H1 (cell line): ENCODE results near the gene FAR2. TPM values are rescaled to one million over a fixed set of nuclear protein-coding genes. Genes with fewer than 3 reads are reported as not detected.

Source experiments
- CTCF ChIA-PET: fragments of 300-600 bp; sonication (Branson Sonifier 250); formaldehyde crosslinking; loops from one replicate; lab custom pipeline; 2021; ENCODE audit not compliant: partially characterized antibody; lab: Charles Lee
- POLR2A ChIA-PET: fragments of 300-600 bp; sonication (Branson Sonifier 250); formaldehyde crosslinking; loops from one replicate; lab custom pipeline; 2021; ENCODE audit warnings: inconsistent platforms; ENCODE audit not compliant: partially characterized antibody; lab: Charles Lee
- DNase-seq, 2 experiments: peaks; one replicate each; pipeline versions ENCODE4 v3.0.0 to v3.0.0-alpha.2; 2010 to 2022; ENCODE audit warnings: low spot score in 2 of 2, low read depth in 1 of 2, mixed read lengths in 1 of 2
- FAIRE-seq: peaks from 2 replicates; lab custom pipeline; 2011; peaks lifted over from hg19 to GRCh38; lab: Jason Lieb, UNC
- H2AFZ ChIP-seq: 2 replicates; pipeline ENCODE4 v1.8.1; 2012; ENCODE audit warnings: low read length, inconsistent platforms
- H2AK5ac ChIP-seq: 2 replicates; pipeline ENCODE4 v1.6.1; 2013; ENCODE audit warnings: low read depth, low read length
- H2BK120ac ChIP-seq: replicated peaks from 2 replicates; pipeline ENCODE3; 2013; ENCODE audit warnings: low read depth, low read length, inconsistent platforms
- H2BK12ac ChIP-seq: 2 replicates; pipeline ENCODE4 v1.6.1; 2013; ENCODE audit warnings: low read depth, low read length
- H2BK15ac ChIP-seq: 2 replicates; pipeline ENCODE4 v1.6.1; 2013; ENCODE audit warnings: low read length
- H2BK20ac ChIP-seq: 2 replicates; pipeline ENCODE4 v1.6.1; 2013; ENCODE audit warnings: low read length
- H2BK5ac ChIP-seq: 2 replicates; pipeline ENCODE4 v1.6.1; 2013; ENCODE audit warnings: low read depth, low read length
- H3K14ac ChIP-seq: 2 replicates; pipeline ENCODE4 v1.6.1; 2013; ENCODE audit warnings: inconsistent platforms; ENCODE audit not compliant: insufficient read length
- H3K18ac ChIP-seq: 2 replicates; pipeline ENCODE4 v1.6.1; 2013; ENCODE audit warnings: low read length; ENCODE audit errors: extremely low read depth
- H3K23ac ChIP-seq: 2 replicates; pipeline ENCODE4 v1.6.1; 2013; ENCODE audit warnings: inconsistent platforms; ENCODE audit not compliant: insufficient read length
- H3K23me2 ChIP-seq: 2 replicates; pipeline ENCODE4 v1.6.1; 2013; ENCODE audit warnings: low read depth, low read length
- H3K27ac ChIP-seq: 2 replicates; pipeline ENCODE4 v1.6.1; 2011; ENCODE audit warnings: low read depth, low read length, inconsistent platforms
- H3K27me3 ChIP-seq, 4 experiments: replicated peaks in 1 of 4; 1 replicate in 1 of 4; 2 replicates in 3 of 4; pipeline versions ENCODE4 v1.6.1 to v1.8.1; 2011 to 2013; ENCODE audit warnings: low read length in 3 of 4, mild to moderate bottlenecking in 3 of 4, inconsistent platforms in 2 of 4, mixed read lengths in 2 of 4, moderate library complexity in 1 of 4; ENCODE audit not compliant: control insufficient read depth in 3 of 4, insufficient read depth in 3 of 4; ENCODE audit errors: extremely low read depth in 1 of 4
- H3K36me3 ChIP-seq, 4 experiments: 2 replicates each; pipeline versions ENCODE4 v1.6.1 to v1.8.1; 2011 to 2013; ENCODE audit warnings: mild to moderate bottlenecking in 4 of 4, low read length in 3 of 4, moderate library complexity in 2 of 4, control low read depth in 1 of 4, inconsistent platforms in 1 of 4; ENCODE audit not compliant: insufficient read depth in 4 of 4, control insufficient read depth in 2 of 4
- H3K4ac ChIP-seq: replicated peaks from 2 replicates; pipeline ENCODE3; 2013; ENCODE audit warnings: low read length, low read depth, mixed read lengths, inconsistent platforms; ENCODE audit not compliant: insufficient read length
- H3K4me1 ChIP-seq, 4 experiments: replicated peaks in 1 of 4; 1 replicate in 1 of 4; 2 replicates in 3 of 4; pipeline versions ENCODE4 v1.6.1 to v1.8.1; 2011 to 2013; ENCODE audit warnings: low read length in 3 of 4, inconsistent platforms in 2 of 4, mixed read lengths in 1 of 4; ENCODE audit not compliant: insufficient read depth in 4 of 4, control insufficient read depth in 3 of 4
- H3K4me2 ChIP-seq, 2 experiments: 2 replicates each; pipeline versions ENCODE4 v1.6.1 to v1.8.1; 2011 to 2013; ENCODE audit warnings: low read depth in 2 of 2, low read length in 2 of 2, control low read depth in 1 of 2, inconsistent platforms in 1 of 2, mild to moderate bottlenecking in 1 of 2; ENCODE audit not compliant: insufficient read depth in 1 of 2
- H3K4me3 ChIP-seq, 4 experiments: fragments of 200-600, 300-600 bp in 1 of 4; sonication (generic), shearing (Covaris generic), sonication (Bioruptor Twin) in 1 of 4; 2 replicates each; pipeline versions ENCODE4 v1.5.1 to v1.8.1; 2011 to 2016; ENCODE audit warnings: low read length in 4 of 4, low read depth in 3 of 4, control low read depth in 2 of 4, inconsistent platforms in 2 of 4, mild to moderate bottlenecking in 2 of 4, mixed read lengths in 1 of 4, moderate library complexity in 1 of 4; ENCODE audit not compliant: insufficient read depth in 2 of 4; ENCODE audit errors: extremely low read depth in 1 of 4
- H3K56ac ChIP-seq: replicated peaks from 2 replicates; pipeline ENCODE3; 2013; ENCODE audit warnings: low read depth, mild to moderate bottlenecking, mixed read lengths, low read length, inconsistent platforms; ENCODE audit not compliant: insufficient read length
- H3K79me1 ChIP-seq: 2 replicates; pipeline ENCODE4 v1.6.1; 2013; ENCODE audit warnings: low read depth, low read length, control low read depth
- H3K79me2 ChIP-seq, 2 experiments: 2 replicates each; pipeline versions ENCODE4 v1.6.1 to v1.8.1; 2012 to 2013; ENCODE audit warnings: low read length in 2 of 2, mild to moderate bottlenecking in 2 of 2, inconsistent platforms in 1 of 2; ENCODE audit not compliant: insufficient read depth in 2 of 2, control insufficient read depth in 1 of 2
- H3K9ac ChIP-seq, 4 experiments: replicated peaks in 1 of 4; 1 replicate in 1 of 4; 2 replicates in 3 of 4; pipeline versions ENCODE4 v1.6.1 to v1.8.1; 2011 to 2013; ENCODE audit warnings: low read depth in 3 of 4, low read length in 3 of 4, control low read depth in 2 of 4, mild to moderate bottlenecking in 2 of 4, moderate library complexity in 2 of 4, inconsistent platforms in 1 of 4; ENCODE audit errors: extremely low read depth in 1 of 4
- H3K9me3 ChIP-seq, 2 experiments: 2 replicates each; pipeline versions ENCODE4 v1.6.1 to v1.8.1; 2012 to 2013; ENCODE audit warnings: mild to moderate bottlenecking in 2 of 2, moderate library complexity in 2 of 2, control low read depth in 1 of 2, inconsistent platforms in 1 of 2, low read depth in 1 of 2, low read length in 1 of 2, mixed read lengths in 1 of 2; ENCODE audit not compliant: insufficient read depth in 2 of 2
- H4K20me1 ChIP-seq, 2 experiments: replicated peaks in 1 of 2; 2 replicates each; pipeline versions ENCODE3 to v1.8.1; 2011 to 2013; ENCODE audit warnings: inconsistent platforms in 2 of 2, low read length in 2 of 2, mild to moderate bottlenecking in 1 of 2; ENCODE audit not compliant: insufficient read depth in 2 of 2, control insufficient read depth in 1 of 2
- H4K5ac ChIP-seq: 2 replicates; pipeline ENCODE4 v1.6.1; 2013; ENCODE audit warnings: low read length, low read depth, mixed read lengths, inconsistent platforms; ENCODE audit not compliant: insufficient read length
- H4K8ac ChIP-seq: 2 replicates; pipeline ENCODE4 v1.8.0; 2013; ENCODE audit warnings: mild to moderate bottlenecking, moderate library complexity, low read length, inconsistent platforms; ENCODE audit not compliant: insufficient read depth; ENCODE audit errors: extremely low read depth
- H4K91ac ChIP-seq: replicated peaks from 2 replicates; pipeline ENCODE3; 2013; ENCODE audit warnings: low read length, mixed read lengths, inconsistent platforms; ENCODE audit not compliant: insufficient read length
- CBX8 ChIP-seq: fragments of 300-800, 300-1000 bp; sonication (generic); IDR thresholded peaks from 2 replicates; pipeline ENCODE4 v1.7.1; 2016; ENCODE audit warnings: low read depth, low read length, borderline replicate concordance
- WGBS, 2 experiments: shearing (Covaris generic) in 1 of 2; methylation state at CpG; one replicate each; pipeline versions ENCODE4 v1.1.6 to v1.1.7; 2013 to 2015; ENCODE audit warnings: low lambda C conversion rate in 2 of 2, mixed read lengths in 2 of 2, inconsistent platforms in 1 of 2, low coverage in 1 of 2, missing lambda C conversion rate in 1 of 2; ENCODE audit not compliant: insufficient replicate concordance in 2 of 2, insufficient coverage in 1 of 2, insufficient read length in 1 of 2; ENCODE audit errors: extremely low coverage in 1 of 2, missing lambda C conversion rate in 1 of 2; 5-methylcytosine and 5-hydroxymethylcytosine counted together
- polyA plus RNA-seq, 7 experiments: library from polyadenylated mRNA; depleted of rRNA in 3 of 7; stranded (reverse) in 5 of 7; unstranded in 2 of 7; fragments of >200 nt in 5 of 7; fragments of 200-250 nt in 2 of 7; gene quantifications; 1 replicate in 5 of 7; 2 replicates in 1 of 7; 4 replicates in 1 of 7; pipeline versions ENCODE4 v1.2.1 to v1.2.3, GENCODE V29; 2011 to 2013; ENCODE audit warnings: missing spikeins in 2 of 7, mixed read lengths in 2 of 7
- total RNA-seq: library from RNA; stranded (reverse); fragmentation: NEBNext Ultra II Directional; extraction: Animal tissue kit (Norgen Biotek cat#: 25700); gene quantifications from 2 replicates; pipeline ENCODE4 v1.2.1, GENCODE V29; 2021

FAR2 gene
- total and polyA plus RNA-seq, 2 of the 8 experiments (the other 6 are each of a cell fraction or from before 2014, with no cell fraction given) = 24.0 to 24.1 TPM

DNA sequence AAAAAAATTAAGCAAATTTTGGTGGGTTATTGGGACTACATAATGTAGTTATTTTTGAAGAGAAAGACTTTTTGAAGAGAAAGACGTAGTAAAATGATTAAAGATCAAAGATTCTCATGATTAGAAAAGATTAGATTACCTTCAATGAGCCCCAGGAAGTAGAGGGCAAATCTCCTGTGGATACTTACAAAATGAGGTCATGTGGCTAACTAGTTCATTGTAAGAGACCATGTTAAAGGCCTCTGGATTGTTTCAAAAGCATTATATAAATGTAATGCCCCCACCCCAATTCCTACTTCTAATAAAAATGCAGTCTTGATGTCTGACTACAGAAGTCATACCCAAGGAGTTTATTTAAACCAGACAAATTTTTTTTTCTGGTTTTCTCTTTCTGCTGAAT, 138.5 kb downstream of the FAR2 start:
- H4K91ac ChIP-seq = no peak overlapping the region
- H2BK12ac ChIP-seq = no peak overlapping the region
- H3K27ac ChIP-seq = no peak overlapping the region
- no peaks in the 10 kb centered on the region for H3K23me2 ChIP-seq
- no peak overlapping the region for H3K23ac ChIP-seq
- H2BK15ac ChIP-seq = no peak overlapping the region
- ChIA-PET POLR2A (no interaction called here), CTCF (interaction anchor here (0.6 to 1.7 kb wide), 2 partner anchors 30 to 293 kb away, joined by 3 to 5 read pairs; no protein-coding TSS in a partner anchor)
- no peaks in the 10 kb centered on the region for H3K9me3 ChIP-seq
- H3K4me2 ChIP-seq = no peak overlapping the region
- no peak overlapping the region for H3K9ac ChIP-seq
- H2BK120ac ChIP-seq = no peak overlapping the region
- no peaks in the 10 kb centered on the region for H4K20me1 ChIP-seq
- no peak overlapping the region for H4K5ac ChIP-seq
- no peaks in the 10 kb centered on the region for H3K79me1 ChIP-seq
- no peaks in the 10 kb centered on the region for H3K4me1 ChIP-seq
- WGBS, 2 experiments = 82% methylated on average over 1 of the region's 1 CpG; no CpG with 5 or more reads in 1 of the 2 experiments
- no peak overlapping the region for H2AK5ac ChIP-seq
- H3K36me3 ChIP-seq = no peaks in the 10 kb centered on the region
- H3K79me2 ChIP-seq = no peaks in the 10 kb centered on the region
- no peaks in the 10 kb centered on the region for H3K27me3 ChIP-seq
- H4K8ac ChIP-seq = no peak overlapping the region
- H2BK20ac ChIP-seq = no peak overlapping the region
- no peak overlapping the region for H3K56ac ChIP-seq
- no peak overlapping the region for H2BK5ac ChIP-seq
- FAIRE-seq (no peak), DNase-seq (no peak)
- H2AFZ ChIP-seq = no peak overlapping the region
- H3K14ac ChIP-seq = no peak overlapping the region
- H3K4me3 ChIP-seq = no peak overlapping the region
- no peak overlapping the region for H3K4ac ChIP-seq
- H3K18ac ChIP-seq = no peak overlapping the region
- no peak for TF ChIP-seq CBX8
